ENCODE results near the gene TMPRSS2. TPM values are rescaled to one million over a fixed set of nuclear protein-coding genes. Genes with fewer than 3 reads are reported as not detected.
A peak's percentile ranks its signal among the peaks of the same experiment; 100 is the strongest.

Gene TMPRSS2
- total RNA-seq, 4 donors from 2014 or later = 12.2 to 50.5 (median 29.2) TPM

DNA sequence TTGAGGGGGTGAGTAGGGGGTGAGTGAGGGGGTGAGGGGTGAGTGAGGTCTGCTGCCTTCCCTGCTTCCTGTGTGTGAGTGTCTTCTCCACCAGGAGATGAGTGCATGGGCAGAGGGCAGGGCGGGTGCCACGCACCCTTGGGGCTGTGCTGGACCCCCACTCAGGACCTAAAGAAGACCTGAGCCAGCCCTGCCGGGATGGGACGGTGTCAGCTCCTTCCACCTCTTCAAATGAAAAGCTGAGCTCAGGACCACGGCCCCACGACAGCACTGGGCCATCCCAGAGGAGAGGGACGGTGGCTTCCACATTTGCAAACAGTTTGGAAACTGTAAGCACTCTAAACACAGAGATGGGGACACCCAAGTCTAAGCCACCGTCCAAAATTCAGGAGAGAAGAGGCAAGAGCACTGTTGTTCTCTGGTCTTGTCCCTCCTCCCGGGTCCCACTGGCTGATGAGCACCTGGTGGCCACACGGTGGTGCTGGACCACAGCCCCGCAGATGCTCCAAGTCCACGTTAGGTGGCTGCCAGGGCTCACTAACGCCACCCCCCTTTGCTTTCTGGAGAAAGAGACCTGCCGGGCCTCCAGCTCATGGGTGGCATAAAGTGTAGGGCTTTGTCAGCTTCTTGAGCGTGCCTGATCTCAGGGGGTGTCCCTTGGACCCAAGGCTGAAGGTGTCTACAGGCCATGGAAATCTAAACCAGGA is 32.1 kb downstream of the TMPRSS2 start:
- Histone ChIP-seq H3K27me3 (peaks cover 0 to 58% (median 0%) of the 10 kb centered on the region in 4 donors), H3K27ac (no peak overlapping the region), H3K36me3 (peaks cover 0 to 10% (median 0%) of the 10 kb centered on the region in 3 donors), H3K4me3 (no peak overlapping the region), H3K9me3 (no peaks in the 10 kb centered on the region), H3K4me1 (no peaks in the 10 kb centered on the region)
- TF ChIP-seq POLR2A (IDR thresholded peaks at IDR 0.05) = no peak
- TF ChIP-seq, protein P1, sequence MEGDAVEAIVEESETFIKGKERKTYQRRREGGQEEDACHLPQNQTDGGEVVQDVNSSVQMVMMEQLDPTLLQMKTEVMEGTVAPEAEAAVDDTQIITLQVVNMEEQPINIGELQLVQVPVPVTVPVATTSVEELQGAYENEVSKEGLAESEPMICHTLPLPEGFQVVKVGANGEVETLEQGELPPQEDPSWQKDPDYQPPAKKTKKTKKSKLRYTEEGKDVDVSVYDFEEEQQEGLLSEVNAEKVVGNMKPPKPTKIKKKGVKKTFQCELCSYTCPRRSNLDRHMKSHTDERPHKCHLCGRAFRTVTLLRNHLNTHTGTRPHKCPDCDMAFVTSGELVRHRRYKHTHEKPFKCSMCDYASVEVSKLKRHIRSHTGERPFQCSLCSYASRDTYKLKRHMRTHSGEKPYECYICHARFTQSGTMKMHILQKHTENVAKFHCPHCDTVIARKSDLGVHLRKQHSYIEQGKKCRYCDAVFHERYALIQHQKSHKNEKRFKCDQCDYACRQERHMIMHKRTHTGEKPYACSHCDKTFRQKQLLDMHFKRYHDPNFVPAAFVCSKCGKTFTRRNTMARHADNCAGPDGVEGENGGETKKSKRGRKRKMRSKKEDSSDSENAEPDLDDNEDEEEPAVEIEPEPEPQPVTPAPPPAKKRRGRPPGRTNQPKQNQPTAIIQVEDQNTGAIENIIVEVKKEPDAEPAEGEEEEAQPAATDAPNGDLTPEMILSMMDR (IDR thresholded peaks at IDR 0.05) = no peak
- WGBS, 2 donors = 62 to 88% methylated on average over 5 to 7 of the region's 15 CpGs
- intact Hi-C loops (cut with DNase I) = no loop called here
- DNase-seq = no peak

GRCh38 chr21:41472753-41473548 is 35.0 kb downstream of the TMPRSS2 start:
- H3K36me3 ChIP-seq = peaks cover 0 to 4% (median 0%) of the 10 kb centered on the region in 3 donors
- intact Hi-C loops (cut with DNase I) = no loop called here
- peaks cover 0 to 62% (median 0%) of the 10 kb centered on the region in 4 donors for H3K27me3 ChIP-seq
- H3K9me3 ChIP-seq = no peaks in the 10 kb centered on the region
- no peak overlapping the region for H3K4me3 ChIP-seq
- DNase-seq = no peak
- WGBS, 2 donors = 54 to 100% methylated on average over 2 to 3 of the region's 33 CpGs
- no peak overlapping the region for H3K27ac ChIP-seq
- TF ChIP-seq, protein P1 (IDR thresholded peaks at IDR 0.05) = no peak
- no peak for TF ChIP-seq POLR2A (IDR thresholded peaks at IDR 0.05)
- peaks cover 0 to 2% (median 0%) of the 10 kb centered on the region in 3 donors for H3K4me1 ChIP-seq

GRCh38 chr21:41470054-41470453 is 37.9 kb downstream of the TMPRSS2 start:
- intact Hi-C loops (cut with DNase I) = no loop called here
- no peak for DNase-seq
- peaks cover 0 to 30% (median 4%) of the 10 kb centered on the region in 3 donors for H3K4me1 ChIP-seq
- no peak overlapping the region for H3K4me3 ChIP-seq
- peaks cover 0 to 4% (median 0%) of the 10 kb centered on the region in 3 donors for H3K36me3 ChIP-seq
- H3K9me3 ChIP-seq = no peaks in the 10 kb centered on the region
- TF ChIP-seq, protein P1 (IDR thresholded peaks at IDR 0.05) = no peak
- TF ChIP-seq POLR2A (IDR thresholded peaks at IDR 0.05) = no peak
- peaks cover 0 to 55% (median 0%) of the 10 kb centered on the region in 4 donors for H3K27me3 ChIP-seq
- no peak overlapping the region for H3K27ac ChIP-seq
- 65 to 69% methylated on average over 2 to 5 of the region's 5 CpGs for WGBS, 2 donors

- Histone ChIP-seq H3K4me1 (peaks cover 3 to 40% (median 4%) of the 10 kb centered on the region in 3 donors), H3K27me3 (peaks cover 0 to 30% (median 0%) of the 10 kb centered on the region in 4 donors), H3K36me3 (peaks cover 0 to under 1% (median 0%) of the 10 kb centered on the region in 3 donors), H3K9me3 (no peaks in the 10 kb centered on the region), H3K27ac (peak overlapping the region in 2 of 4 donors; percentile 19 to 31), H3K4me3 (no peak overlapping the region)
- no peak for DNase-seq
- WGBS, 2 donors = 50 to 88% methylated on average over 7 to 17 of the region's 23 CpGs
- intact Hi-C loops (cut with DNase I) = loop anchor here (10.0 kb wide), 1 partner anchor 181 kb away; no protein-coding TSS in a partner anchor
- no peak for TF ChIP-seq POLR2A (IDR thresholded peaks at IDR 0.05)
- TF ChIP-seq, protein P1 (IDR thresholded peaks at IDR 0.05) = no peak
These were observed 41.7 kb downstream of the TMPRSS2 start for GRCh38 chr21:41466024-41466820.
